ENCODE measurements around the gene C3orf33. TPM values are rescaled to one million over a fixed set of nuclear protein-coding genes. Genes with fewer than 3 reads are reported as not detected.

The C3orf33 gene
- total RNA-seq, 1 experiment from 2014 or later = 2.9 TPM

DNA sequence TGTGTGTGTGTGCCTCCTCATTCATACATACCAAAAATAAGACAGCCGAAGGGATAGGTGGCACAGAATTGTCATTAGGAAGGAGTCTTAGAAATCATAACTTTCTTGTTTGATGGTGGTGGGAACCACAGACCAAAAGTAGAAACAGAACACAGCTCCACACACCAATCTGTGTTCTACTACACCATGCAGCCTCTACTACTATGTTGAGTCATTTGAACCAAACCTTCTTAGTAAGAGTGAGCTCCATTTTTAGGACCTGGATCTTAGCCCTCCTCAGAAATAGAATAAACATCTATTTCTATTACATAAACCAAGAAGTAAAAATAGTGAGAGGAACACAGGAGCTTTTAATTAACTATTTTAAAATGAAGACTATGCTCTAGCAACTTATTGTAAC, 33.3 kb downstream of the C3orf33 start:
- Histone ChIP-seq H2BK15ac (ENCODE audit: low read depth, low read length) (no peak overlapping the region), H2BK20ac (ENCODE audit: low read depth, low read length, poor library complexity, severe bottlenecking) (no peak overlapping the region), H3K4me2 (ENCODE audit: insufficient read depth, insufficient read length, low read length) (no peak overlapping the region), H3K27me3 (ENCODE audit: insufficient read depth, low read length) (no peaks in the 10 kb centered on the region), H3K79me1 (ENCODE audit: insufficient read depth, low read depth, low read length, poor library complexity, severe bottlenecking) (no peaks in the 10 kb centered on the region), H3K27ac (ENCODE audit: insufficient read length, low read depth, low read length) (no peak overlapping the region), H4K91ac (ENCODE audit: insufficient read length, low read depth, low read length) (no peak overlapping the region), H4K8ac (replicated peaks; ENCODE audit: insufficient read length, low read depth, low read length) (no peak overlapping the region), H4K20me1 (ENCODE audit: control insufficient read depth, insufficient read depth, insufficient read length) (no peaks in the 10 kb centered on the region), H3T11ph (ENCODE audit: low read length) (no peak overlapping the region), H2AFZ (ENCODE audit: low read length) (no peak overlapping the region), H3K14ac (ENCODE audit: insufficient read depth, low read length) (no peak overlapping the region), H3K23me2 (ENCODE audit: insufficient read length, low read depth, low read length, poor library complexity, severe bottlenecking) (no peaks in the 10 kb centered on the region), H3K18ac (ENCODE audit: insufficient read length, low read depth, low read length) (no peak overlapping the region), H3K56ac (ENCODE audit: insufficient read length, low read depth, low read length) (no peak overlapping the region), H3K9me3 (ENCODE audit: control insufficient read depth, low read depth, low read length) (no peaks in the 10 kb centered on the region), H2BK5ac (ENCODE audit: insufficient read length, low read length) (no peak overlapping the region), H4K5ac (ENCODE audit: insufficient read length, low read depth, low read length) (no peak overlapping the region), H2BK120ac (ENCODE audit: low read depth, low read length, poor library complexity, severe bottlenecking) (no peak overlapping the region), H3K9ac (ENCODE audit: extremely low read depth, insufficient read length, low read length) (no peak overlapping the region), H2AK5ac (ENCODE audit: insufficient read length, low read length) (no peak overlapping the region), H3K79me2 (ENCODE audit: insufficient read depth, low read length) (no peaks in the 10 kb centered on the region), H2BK12ac (ENCODE audit: insufficient read length, low read depth, low read length) (no peak overlapping the region), H3K4ac (ENCODE audit: low read depth, low read length) (no peak overlapping the region), H3K4me1 (ENCODE audit: insufficient read depth, low read length) (no peaks in the 10 kb centered on the region), H3K23ac (ENCODE audit: insufficient read length, low read depth, low read length) (no peak overlapping the region)
- DNase-seq = no peak
- Mint-ChIP-seq H3K9me3 (peaks cover 8 to 14% of the 10 kb centered on the region in 2 experiments), H3K4me1 (peaks cover 0 to 5% of the 10 kb centered on the region in 2 experiments; a peak in 2 of 4 replicates), H3K36me3 (ENCODE audit: insufficient read depth in 1 of 3, low read depth in 3 of 3) (peaks cover 11 to 28% (median 21%) of the 10 kb centered on the region in 3 experiments; a peak in 6 of 7 replicates), H3K4me3 (no peak overlapping the region), H3K27me3 (ENCODE audit: low read depth) (no peaks in the 10 kb centered on the region), H3K27ac (no peak overlapping the region)
- WGBS (ENCODE audit: extremely low coverage, insufficient read length, low lambda C conversion rate) = no CpG with 5 or more reads among the region's 1 CpG
- TF ChIP-seq, protein P1, sequence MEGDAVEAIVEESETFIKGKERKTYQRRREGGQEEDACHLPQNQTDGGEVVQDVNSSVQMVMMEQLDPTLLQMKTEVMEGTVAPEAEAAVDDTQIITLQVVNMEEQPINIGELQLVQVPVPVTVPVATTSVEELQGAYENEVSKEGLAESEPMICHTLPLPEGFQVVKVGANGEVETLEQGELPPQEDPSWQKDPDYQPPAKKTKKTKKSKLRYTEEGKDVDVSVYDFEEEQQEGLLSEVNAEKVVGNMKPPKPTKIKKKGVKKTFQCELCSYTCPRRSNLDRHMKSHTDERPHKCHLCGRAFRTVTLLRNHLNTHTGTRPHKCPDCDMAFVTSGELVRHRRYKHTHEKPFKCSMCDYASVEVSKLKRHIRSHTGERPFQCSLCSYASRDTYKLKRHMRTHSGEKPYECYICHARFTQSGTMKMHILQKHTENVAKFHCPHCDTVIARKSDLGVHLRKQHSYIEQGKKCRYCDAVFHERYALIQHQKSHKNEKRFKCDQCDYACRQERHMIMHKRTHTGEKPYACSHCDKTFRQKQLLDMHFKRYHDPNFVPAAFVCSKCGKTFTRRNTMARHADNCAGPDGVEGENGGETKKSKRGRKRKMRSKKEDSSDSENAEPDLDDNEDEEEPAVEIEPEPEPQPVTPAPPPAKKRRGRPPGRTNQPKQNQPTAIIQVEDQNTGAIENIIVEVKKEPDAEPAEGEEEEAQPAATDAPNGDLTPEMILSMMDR (conservative IDR thresholded peaks at IDR 0.05) = no peak
